ENCODE data around the gene SRD5A3.

Gene SRD5A3

DNA sequence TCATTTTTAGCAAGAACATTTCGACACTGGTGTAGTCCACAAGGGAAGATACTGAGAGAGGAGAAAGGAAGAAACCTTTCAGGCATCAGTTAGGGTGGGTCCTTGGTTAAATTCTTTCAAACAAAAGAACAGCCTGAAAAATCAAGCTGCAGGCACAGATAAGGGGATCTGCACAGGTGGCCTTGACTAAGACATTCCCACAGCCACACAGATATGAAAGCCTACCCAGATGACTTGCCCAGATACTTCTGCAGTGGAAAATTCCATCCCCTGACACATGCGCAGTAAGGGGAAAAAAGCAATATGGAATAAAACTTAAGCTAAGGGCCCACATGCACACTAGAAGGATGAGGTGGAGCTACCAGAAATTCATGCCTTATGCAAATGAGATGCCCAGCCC is 40.8 kb downstream of the SRD5A3 start:
- Histone ChIP-seq H3K4me1 (ENCODE audit: control insufficient read depth, insufficient read depth, low read length, poor library complexity, severe bottlenecking) (no peaks in the 10 kb centered on the region), H3K9me3 (ENCODE audit: control insufficient read depth, low read length) (no peaks in the 10 kb centered on the region), H3K4me3 (ENCODE audit: insufficient read depth, low read depth, low read length, poor library complexity, severe bottlenecking) (no peak overlapping the region), H3K27ac (ENCODE audit: insufficient read depth, low read length, poor library complexity, severe bottlenecking) (no peak overlapping the region), H3K36me3 (ENCODE audit: control insufficient read depth, insufficient read depth, low read length) (no peaks in the 10 kb centered on the region), H3K27me3 (replicated peaks; ENCODE audit: control insufficient read depth, insufficient read depth, low read length, poor library complexity, severe bottlenecking) (no peaks in the 10 kb centered on the region)
- no peak for DNase-seq

DNA sequence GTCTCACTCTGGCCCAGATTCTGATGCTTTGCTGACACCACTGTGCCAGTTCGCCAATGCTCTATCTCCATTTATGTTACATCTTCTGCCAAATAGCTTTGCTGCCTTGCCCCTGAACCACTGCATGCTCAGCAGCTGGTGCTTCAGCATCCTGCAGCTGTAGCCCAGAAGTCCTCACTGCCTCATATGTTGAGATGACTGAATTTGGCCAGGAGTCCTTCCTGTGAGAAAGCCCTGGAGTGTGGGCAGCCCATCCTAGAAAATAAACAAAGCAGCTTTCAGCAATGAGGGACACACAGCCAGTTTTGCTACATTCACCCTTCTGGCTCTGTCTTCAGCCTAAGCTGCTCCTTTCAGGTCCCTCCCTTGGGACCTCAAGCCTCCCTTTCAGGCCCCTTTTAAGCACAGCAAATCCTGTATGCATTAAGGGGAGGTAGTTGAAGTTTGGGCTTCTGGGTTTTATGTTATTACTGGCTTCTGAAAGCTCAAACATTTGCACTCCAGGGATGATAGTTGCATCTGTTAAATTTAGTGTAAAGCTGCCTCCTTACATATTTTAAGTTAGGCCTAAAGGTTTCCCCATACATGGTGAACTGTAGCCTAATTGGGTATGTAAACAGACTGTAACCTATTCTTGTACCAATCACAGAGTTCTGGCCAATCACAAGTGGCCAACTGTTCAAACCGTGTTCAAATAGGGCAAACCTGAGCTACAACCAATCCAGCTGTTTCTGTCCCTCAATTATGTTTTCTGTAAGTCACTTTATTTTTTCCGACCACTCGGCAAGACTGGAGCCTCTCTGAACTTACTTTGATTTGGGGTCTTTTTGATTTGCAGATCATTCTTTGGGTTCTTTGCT is 47.6 kb downstream of the SRD5A3 start:
- H3K27ac ChIP-seq (ENCODE audit: insufficient read depth, low read length, poor library complexity, severe bottlenecking) = no peak overlapping the region
- DNase-seq = no peak
- peaks cover 13% of the 10 kb centered on the region for H3K4me1 ChIP-seq (ENCODE audit: control insufficient read depth, insufficient read depth, low read length, poor library complexity, severe bottlenecking)
- no peaks in the 10 kb centered on the region for H3K36me3 ChIP-seq (ENCODE audit: control insufficient read depth, insufficient read depth, low read length)
- no peaks in the 10 kb centered on the region for H3K9me3 ChIP-seq (ENCODE audit: control insufficient read depth, low read length)
- H3K27me3 ChIP-seq (replicated peaks; ENCODE audit: control insufficient read depth, insufficient read depth, low read length, poor library complexity, severe bottlenecking) = no peaks in the 10 kb centered on the region
- H3K4me3 ChIP-seq (ENCODE audit: insufficient read depth, low read depth, low read length, poor library complexity, severe bottlenecking) = no peak overlapping the region

DNA sequence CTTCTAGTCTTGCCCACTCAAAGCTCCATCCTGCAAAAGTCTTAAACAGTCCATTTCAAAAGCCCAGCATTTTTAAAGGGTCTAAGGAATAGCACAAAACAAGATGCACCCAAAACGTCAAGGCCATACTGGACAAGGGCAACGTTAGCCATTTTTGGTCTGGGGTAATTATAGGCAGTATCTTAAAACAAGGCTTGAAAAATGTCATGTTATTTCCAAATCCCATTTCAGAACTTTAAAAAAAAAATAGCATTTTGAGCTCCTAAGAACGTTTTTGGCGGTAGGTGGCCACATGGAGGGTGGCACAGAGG is 49.1 kb downstream of the SRD5A3 start:
- peak overlapping the region; percentile 67 for H3K4me3 ChIP-seq (ENCODE audit: insufficient read depth, low read depth, low read length, poor library complexity, severe bottlenecking)
- DNase-seq = no peak
- no peaks in the 10 kb centered on the region for H3K36me3 ChIP-seq (ENCODE audit: control insufficient read depth, insufficient read depth, low read length)
- no peaks in the 10 kb centered on the region for H3K27me3 ChIP-seq (replicated peaks; ENCODE audit: control insufficient read depth, insufficient read depth, low read length, poor library complexity, severe bottlenecking)
- peak overlapping the region; percentile 78 for H3K27ac ChIP-seq (ENCODE audit: insufficient read depth, low read length, poor library complexity, severe bottlenecking)
- no peaks in the 10 kb centered on the region for H3K9me3 ChIP-seq (ENCODE audit: control insufficient read depth, low read length)
- H3K4me1 ChIP-seq (ENCODE audit: control insufficient read depth, insufficient read depth, low read length, poor library complexity, severe bottlenecking) = peaks cover 16% of the 10 kb centered on the region

DNA sequence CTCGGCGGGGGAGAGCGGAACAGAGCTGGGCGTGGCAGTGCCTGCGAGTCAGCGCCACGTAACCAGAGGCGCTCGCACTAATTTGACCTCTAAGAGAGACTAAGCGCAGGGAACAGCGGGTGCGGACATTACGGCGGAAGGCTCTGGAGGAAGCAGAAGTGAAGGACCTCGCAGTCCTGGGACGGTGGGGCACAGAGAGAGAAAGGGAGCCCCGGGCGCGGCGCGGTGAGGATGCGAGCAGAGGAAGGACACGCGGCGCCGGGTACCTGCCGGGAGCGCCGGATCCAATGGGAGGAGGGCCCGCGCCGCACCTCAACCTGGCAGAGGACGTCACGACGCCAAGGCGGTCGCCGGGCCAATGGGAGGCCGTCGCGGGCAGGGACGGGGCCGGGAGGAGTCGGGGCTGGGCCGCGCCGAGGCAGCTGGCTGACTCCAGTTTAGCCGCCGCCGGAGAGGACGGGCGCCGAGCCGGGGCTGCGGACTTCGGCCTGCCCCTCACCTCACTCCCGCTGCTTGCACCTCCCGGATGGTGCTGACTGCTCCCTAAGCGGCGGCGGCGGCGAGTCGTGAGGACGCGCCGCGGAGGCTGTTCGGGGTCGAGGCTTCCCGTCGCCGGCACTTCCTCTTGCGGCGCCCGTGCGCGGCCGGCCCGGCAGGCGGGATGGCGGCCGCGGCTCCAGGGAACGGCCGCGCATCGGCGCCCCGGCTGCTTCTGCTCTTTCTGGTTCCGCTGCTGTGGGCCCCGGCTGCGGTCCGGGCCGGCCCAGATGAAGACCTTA is 49.7 kb downstream of the SRD5A3 start, which contains the start of gene TMEM165:
Gene TMEM165, plus strand, starts transcription at position 429 of the 779 bp plus-strand sequence. Its CDS starts 233 bp downstream, at position 662.
- no peaks in the 10 kb centered on the region for H3K27me3 ChIP-seq (replicated peaks; ENCODE audit: control insufficient read depth, insufficient read depth, low read length, poor library complexity, severe bottlenecking)
- H3K27ac ChIP-seq (ENCODE audit: insufficient read depth, low read length, poor library complexity, severe bottlenecking) = peak within 1 kb of the TSS; percentile 78
- peaks cover 2% of the 10 kb centered on the region for H3K36me3 ChIP-seq (ENCODE audit: control insufficient read depth, insufficient read depth, low read length)
- no peaks in the 10 kb centered on the region for H3K9me3 ChIP-seq (ENCODE audit: control insufficient read depth, low read length)
- H3K4me1 ChIP-seq (ENCODE audit: control insufficient read depth, insufficient read depth, low read length, poor library complexity, severe bottlenecking) = peaks cover 16% of the 10 kb centered on the region
- H3K4me3 ChIP-seq (ENCODE audit: insufficient read depth, low read depth, low read length, poor library complexity, severe bottlenecking) = peak within 1 kb of the TSS; percentile 67
- peak; percentile 78 to 85 (median 83) for DNase-seq

DNA sequence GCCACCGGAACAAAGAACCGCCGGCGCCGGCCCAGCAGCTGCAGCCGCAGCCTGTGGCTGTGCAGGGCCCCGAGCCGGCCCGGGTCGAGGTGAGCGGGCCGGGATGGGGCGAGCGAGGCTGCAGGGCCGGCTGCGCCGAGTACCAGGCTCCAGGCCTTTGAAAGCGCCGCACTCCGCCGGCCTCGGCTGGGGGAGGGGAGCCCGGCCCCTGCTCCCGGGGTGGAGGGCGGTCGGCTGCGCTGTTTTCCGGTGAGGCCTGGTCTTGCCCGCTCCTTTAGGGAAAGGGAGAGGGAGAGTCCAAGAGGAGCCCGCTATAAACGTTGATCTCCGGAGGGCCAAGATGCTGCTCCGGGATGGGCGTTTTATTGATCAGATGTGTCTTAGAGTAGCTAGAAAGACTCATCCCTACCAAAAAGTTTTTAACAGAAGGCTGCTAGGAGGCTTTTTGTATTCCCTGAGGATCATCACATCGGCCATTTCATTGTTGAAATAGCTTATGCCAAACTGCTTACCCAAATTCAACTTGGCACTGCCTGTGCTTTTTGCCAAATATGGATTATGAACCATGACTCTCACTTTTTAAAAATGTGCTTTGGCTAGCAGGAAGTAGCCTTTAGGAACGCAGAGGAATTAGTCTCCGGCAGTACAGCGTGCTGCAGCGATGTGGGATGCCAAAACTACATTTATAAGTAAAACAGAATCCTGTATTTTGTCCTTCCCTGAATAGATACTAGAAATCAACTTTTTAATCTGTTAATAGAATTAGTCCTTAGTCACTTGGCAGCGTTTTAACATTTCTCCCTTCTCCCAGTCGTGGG is 50.5 kb downstream of the SRD5A3 start:
- Histone ChIP-seq H3K27ac (ENCODE audit: insufficient read depth, low read length, poor library complexity, severe bottlenecking) (peak overlapping the region; percentile 78), H3K36me3 (ENCODE audit: control insufficient read depth, insufficient read depth, low read length) (peaks cover 8% of the 10 kb centered on the region), H3K4me3 (ENCODE audit: insufficient read depth, low read depth, low read length, poor library complexity, severe bottlenecking) (peak overlapping the region; percentile 67), H3K9me3 (ENCODE audit: control insufficient read depth, low read length) (no peaks in the 10 kb centered on the region), H3K27me3 (replicated peaks; ENCODE audit: control insufficient read depth, insufficient read depth, low read length, poor library complexity, severe bottlenecking) (no peaks in the 10 kb centered on the region), H3K4me1 (ENCODE audit: control insufficient read depth, insufficient read depth, low read length, poor library complexity, severe bottlenecking) (peaks cover 16% of the 10 kb centered on the region)
- peak; percentile 1 to 9 (median 6) for DNase-seq

DNA sequence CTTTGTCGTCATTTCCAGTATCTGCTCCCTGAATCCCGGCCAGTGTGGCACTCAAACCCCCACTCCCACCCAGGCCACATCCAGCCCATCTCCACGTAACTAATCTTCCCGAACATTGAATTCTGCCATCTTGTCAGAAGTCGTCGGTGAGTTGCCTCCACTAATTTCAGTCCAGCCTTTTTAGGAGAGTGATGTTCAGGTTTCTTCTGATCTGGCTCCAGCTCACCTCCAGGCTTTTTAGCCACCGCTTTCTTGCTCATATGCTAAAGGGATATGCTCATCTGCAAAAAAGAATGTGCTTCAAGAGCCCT is 51.0 kb downstream of the SRD5A3 start:
- Histone ChIP-seq H3K4me1 (ENCODE audit: control insufficient read depth, insufficient read depth, low read length, poor library complexity, severe bottlenecking) (peaks cover 16% of the 10 kb centered on the region), H3K9me3 (ENCODE audit: control insufficient read depth, low read length) (no peaks in the 10 kb centered on the region), H3K27ac (ENCODE audit: insufficient read depth, low read length, poor library complexity, severe bottlenecking) (peak overlapping the region; percentile 78), H3K4me3 (ENCODE audit: insufficient read depth, low read depth, low read length, poor library complexity, severe bottlenecking) (peak overlapping the region; percentile 67), H3K27me3 (replicated peaks; ENCODE audit: control insufficient read depth, insufficient read depth, low read length, poor library complexity, severe bottlenecking) (no peaks in the 10 kb centered on the region), H3K36me3 (ENCODE audit: control insufficient read depth, insufficient read depth, low read length) (peaks cover 9% of the 10 kb centered on the region)
- DNase-seq = no peak

DNA sequence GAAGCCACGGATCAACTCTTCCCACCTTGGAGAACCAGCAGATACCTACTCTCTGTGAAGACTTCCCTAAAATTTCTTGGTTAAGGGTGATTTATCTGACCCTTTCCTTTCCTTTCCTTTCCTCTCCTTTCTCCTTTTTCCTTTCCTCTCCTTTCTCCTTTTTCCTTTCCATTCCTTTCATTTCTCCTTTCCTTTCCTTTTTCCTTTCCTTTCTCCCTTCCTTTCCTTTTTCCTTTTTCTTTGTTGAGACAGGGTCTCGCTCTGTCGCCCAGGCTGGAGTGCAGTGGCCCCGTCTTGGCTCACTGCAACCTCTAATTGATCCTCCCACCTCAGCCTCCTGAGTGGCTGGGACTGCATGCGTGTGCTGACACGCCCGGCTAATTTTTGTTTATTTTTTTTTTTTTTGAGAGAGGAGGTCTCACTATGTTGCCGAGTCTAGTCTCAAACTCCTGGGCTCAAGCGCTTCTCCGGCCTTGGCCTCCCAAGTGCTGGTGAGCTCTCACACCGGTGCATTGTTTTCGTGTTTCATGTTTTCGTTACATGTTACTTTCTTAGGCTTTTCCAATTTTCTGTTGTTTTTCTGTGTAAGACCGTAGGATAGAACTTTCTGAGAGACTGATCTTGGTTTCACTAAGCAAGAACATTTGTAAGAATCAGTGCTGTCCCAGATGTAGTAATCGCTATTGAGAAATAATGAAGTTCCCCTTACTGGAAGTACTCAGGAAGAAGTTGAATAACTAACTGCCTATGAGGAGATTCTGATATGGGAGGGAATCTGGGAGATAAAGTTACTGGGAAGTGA is 51.7 kb downstream of the SRD5A3 start:
- Histone ChIP-seq H3K27ac (ENCODE audit: insufficient read depth, low read length, poor library complexity, severe bottlenecking) (no peak overlapping the region), H3K9me3 (ENCODE audit: control insufficient read depth, low read length) (no peaks in the 10 kb centered on the region), H3K27me3 (replicated peaks; ENCODE audit: control insufficient read depth, insufficient read depth, low read length, poor library complexity, severe bottlenecking) (no peaks in the 10 kb centered on the region), H3K4me3 (ENCODE audit: insufficient read depth, low read depth, low read length, poor library complexity, severe bottlenecking) (peak overlapping the region; percentile 17), H3K4me1 (ENCODE audit: control insufficient read depth, insufficient read depth, low read length, poor library complexity, severe bottlenecking) (peaks cover 16% of the 10 kb centered on the region), H3K36me3 (ENCODE audit: control insufficient read depth, insufficient read depth, low read length) (peaks cover 9% of the 10 kb centered on the region)
- DNase-seq = no peak

DNA sequence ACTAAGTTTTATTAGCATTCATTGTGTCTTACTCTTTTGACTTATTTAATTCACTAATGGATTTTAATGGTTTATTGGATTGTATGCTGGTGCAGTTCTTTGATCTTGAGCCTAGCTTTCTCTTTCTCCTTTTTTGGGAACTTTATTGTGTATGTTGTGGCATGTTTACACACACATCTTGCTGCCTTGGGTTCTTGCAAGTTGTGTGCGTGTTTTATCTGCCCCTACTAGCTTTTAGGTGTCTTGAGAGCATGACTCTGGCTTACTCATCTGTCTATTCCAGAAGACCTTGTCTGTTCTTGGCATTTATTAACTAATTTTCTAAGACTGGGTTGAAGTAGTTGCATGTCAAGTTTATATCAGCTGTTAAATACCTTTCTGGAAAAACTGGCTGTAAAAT is 52.4 kb downstream of the SRD5A3 start:
- no peak for DNase-seq
- no peaks in the 10 kb centered on the region for H3K9me3 ChIP-seq (ENCODE audit: control insufficient read depth, low read length)
- no peak overlapping the region for H3K4me3 ChIP-seq (ENCODE audit: insufficient read depth, low read depth, low read length, poor library complexity, severe bottlenecking)
- H3K4me1 ChIP-seq (ENCODE audit: control insufficient read depth, insufficient read depth, low read length, poor library complexity, severe bottlenecking) = peaks cover 16% of the 10 kb centered on the region
- H3K27ac ChIP-seq (ENCODE audit: insufficient read depth, low read length, poor library complexity, severe bottlenecking) = no peak overlapping the region
- H3K27me3 ChIP-seq (replicated peaks; ENCODE audit: control insufficient read depth, insufficient read depth, low read length, poor library complexity, severe bottlenecking) = no peaks in the 10 kb centered on the region
- peaks cover 9% of the 10 kb centered on the region for H3K36me3 ChIP-seq (ENCODE audit: control insufficient read depth, insufficient read depth, low read length)

DNA sequence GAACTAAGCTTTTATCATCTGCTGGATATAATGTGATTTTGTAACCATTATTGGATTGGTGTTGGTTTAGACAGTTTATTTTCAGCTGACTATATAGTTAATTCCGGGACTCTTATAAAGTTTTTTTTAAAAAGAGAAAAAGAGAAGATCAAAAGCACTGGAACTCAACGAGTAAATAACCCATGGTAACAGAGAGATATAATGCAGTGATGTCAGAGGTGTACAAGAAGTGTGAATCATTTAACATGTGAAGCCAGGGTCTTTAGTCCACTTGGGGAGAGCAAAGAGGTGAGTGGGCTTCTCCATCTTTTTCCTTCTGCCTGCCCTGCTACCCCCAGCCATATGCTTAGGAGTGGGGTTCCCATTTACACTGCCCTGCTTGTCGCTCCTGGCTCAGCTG is 52.9 kb downstream of the SRD5A3 start:
- Histone ChIP-seq H3K27ac (ENCODE audit: insufficient read depth, low read length, poor library complexity, severe bottlenecking) (no peak overlapping the region), H3K27me3 (replicated peaks; ENCODE audit: control insufficient read depth, insufficient read depth, low read length, poor library complexity, severe bottlenecking) (no peaks in the 10 kb centered on the region), H3K4me3 (ENCODE audit: insufficient read depth, low read depth, low read length, poor library complexity, severe bottlenecking) (no peak overlapping the region), H3K36me3 (ENCODE audit: control insufficient read depth, insufficient read depth, low read length) (peaks cover 9% of the 10 kb centered on the region), H3K9me3 (ENCODE audit: control insufficient read depth, low read length) (no peaks in the 10 kb centered on the region), H3K4me1 (ENCODE audit: control insufficient read depth, insufficient read depth, low read length, poor library complexity, severe bottlenecking) (peaks cover 16% of the 10 kb centered on the region)
- no peak for DNase-seq
